ENCODE results near the gene P2RY2.
"Not testable (repeated sequence)": the region's sequence is repeated elsewhere in the genome, so short reads cannot be mapped to it uniquely, and the experiment has no call there.

The P2RY2 gene

GRCh38 chr11:73187854-73188253, 30.2 kb upstream of the P2RY2 start:
- no peak for DNase-seq (ENCODE audit: low read depth in 2 of 3, low spot score in 2 of 3)

DNA sequence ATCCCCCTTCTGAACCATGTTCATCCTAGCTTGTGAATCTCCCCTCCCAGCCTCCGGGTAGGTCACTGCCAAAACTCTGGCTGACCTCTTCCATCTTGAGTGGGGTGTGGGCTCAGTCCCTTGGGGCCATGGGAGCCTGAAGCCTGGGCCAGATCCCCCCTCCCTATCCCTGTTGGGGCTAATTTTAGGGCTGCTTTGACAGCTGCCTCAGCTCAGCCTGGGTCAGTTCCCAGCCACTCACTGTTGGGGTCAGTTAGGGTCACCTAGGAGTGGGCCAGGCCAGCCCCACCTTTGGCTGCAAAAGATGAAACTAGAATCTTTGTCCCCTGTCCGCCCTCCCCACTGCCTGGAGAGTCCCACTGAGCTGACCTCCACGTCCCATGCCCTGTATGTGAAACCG, 29.8 kb upstream of the P2RY2 start:
- DNase-seq (ENCODE audit: low read depth in 2 of 3, low spot score in 2 of 3), result no peak

DNA sequence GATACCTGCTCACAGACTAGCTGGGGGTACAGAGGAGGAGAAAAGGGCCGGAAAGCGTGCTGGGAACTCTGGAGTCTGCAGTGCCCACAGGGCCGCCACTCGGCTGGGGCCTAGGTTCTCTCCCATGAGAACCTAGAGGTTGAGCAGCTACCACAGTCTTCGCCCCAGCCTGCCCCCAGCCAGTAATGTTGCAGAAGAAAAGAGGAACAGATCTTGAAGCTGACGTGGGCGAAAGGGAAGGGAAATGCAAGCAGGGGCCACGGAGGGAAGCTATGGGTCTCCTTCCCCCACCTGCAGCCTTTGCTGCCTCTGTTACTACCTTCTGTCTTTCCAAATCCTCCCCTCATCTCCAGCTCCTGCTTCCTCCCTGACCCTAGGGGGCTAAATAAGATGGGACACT, 28.8 kb upstream of the P2RY2 start:
- DNase-seq (ENCODE audit: low read depth in 2 of 3, low spot score in 2 of 3), result no peak

- no peak for DNase-seq (ENCODE audit: low read depth in 2 of 3, low spot score in 2 of 3)
Observed at GRCh38 chr11:73189723-73190556, 28.1 kb upstream of the P2RY2 start.

- DNase-seq (ENCODE audit: low read depth in 2 of 3, low spot score in 2 of 3), result no peak
Observed at GRCh38 chr11:73190557-73190885, 27.6 kb upstream of the P2RY2 start.

DNA sequence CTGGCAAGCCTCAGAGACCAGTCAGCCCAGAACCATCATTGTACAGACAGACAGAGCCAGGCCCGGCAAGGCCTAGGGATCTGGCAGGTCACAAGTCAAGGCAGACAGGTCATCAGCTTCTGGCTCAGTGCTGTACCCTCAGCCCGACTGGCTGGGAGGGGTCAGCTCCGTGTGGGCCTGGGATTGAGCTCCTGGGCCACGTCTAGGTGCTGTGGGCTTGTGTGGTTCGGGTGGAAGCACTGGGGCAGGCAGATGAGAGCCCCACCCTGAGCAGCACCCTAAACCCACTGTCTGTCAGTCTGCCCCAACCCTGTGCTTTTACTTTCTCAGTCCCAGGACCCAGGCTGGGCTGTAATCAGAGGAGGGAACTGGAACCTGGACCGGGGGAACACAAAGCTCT, 26.9 kb upstream of the P2RY2 start:
- DNase-seq (ENCODE audit: low read depth in 2 of 3, low spot score in 2 of 3), result no peak

DNA sequence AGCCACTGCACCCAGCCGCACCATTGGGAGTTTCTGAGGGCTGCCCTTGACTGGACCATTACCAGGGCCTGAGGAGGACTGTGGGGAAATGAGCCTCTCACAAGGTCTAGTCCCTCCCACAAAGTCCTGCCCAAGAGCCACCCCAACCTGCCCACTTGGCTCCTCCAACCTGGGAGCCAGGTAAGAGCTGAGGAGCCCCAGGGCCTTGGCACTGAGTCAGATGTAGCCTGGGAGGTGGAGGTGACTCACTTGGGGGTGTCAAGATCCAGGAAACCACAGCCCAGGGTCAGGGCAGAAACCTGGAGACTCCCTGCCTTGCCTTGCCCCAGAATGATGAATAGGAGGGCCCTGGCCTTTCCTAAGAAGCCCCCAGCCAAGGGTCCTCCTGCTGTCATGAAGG, 25.8 kb upstream of the P2RY2 start:
- no peak for DNase-seq (ENCODE audit: low read depth in 2 of 3, low spot score in 2 of 3)

DNA sequence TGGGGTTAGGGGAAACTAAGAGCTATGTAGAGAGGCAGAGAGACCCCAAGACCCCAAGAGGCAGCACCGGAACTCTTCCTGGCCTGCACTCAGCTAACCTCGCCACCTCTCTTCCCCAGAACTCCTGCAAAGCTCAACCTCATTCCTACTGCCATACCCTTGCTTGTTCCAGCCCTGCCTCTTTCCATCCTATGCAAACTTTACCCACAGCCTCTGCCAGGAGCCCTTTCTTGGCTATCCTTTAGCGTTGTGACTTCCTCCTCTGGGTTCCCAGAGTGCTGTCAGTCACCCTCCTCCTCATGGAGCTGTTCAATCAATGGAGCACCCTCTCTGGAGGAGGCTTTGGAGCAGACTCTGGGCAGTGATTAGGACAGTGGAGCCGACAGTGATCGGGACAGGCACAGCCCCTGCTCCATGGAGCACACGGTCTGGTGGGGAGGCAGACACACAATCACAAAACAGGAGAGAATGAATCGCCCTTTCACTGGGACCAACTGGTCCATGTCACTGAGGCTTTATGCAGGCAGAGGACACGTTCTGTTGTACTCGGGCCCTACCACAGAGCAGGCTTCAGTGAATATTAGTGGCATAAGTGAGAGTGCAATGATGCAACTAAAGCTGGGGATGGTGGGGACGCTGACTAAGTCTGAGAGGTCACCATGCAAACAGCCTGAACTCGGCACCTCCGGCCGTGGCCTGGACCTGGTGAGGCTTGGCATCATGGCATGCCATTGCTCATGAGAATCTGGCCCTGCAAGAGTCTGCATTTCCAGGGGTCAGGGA, 24.6 kb upstream of the P2RY2 start:
- DNase-seq (ENCODE audit: low read depth in 2 of 3, low spot score in 2 of 3), result no peak

- DNase-seq (ENCODE audit: low read depth in 2 of 3, low spot score in 2 of 3), result no peak
Observed at GRCh38 chr11:73194034-73194507, 24.0 kb upstream of the P2RY2 start.

DNA sequence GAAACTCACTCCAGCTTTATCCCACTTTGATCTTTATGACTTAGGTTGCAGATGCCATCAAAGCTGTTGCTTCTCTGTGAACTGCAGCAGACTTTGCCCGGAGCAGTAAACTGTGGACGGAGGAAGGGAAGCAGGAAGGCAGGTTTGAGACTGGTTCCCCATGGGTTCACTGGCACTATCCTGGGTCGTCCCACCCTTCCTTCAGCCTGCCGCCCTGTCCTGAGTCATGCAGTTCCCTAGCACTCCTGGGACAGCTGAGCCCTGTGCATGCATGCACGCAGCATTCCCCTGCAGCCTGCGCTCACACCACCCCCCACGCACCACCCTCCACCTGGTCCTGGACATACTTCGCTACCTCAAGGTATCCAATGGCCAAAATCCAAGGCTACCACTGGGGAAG, 23.5 kb upstream of the P2RY2 start:
- DNase-seq (ENCODE audit: low read depth in 2 of 3, low spot score in 2 of 3), result no peak

DNA sequence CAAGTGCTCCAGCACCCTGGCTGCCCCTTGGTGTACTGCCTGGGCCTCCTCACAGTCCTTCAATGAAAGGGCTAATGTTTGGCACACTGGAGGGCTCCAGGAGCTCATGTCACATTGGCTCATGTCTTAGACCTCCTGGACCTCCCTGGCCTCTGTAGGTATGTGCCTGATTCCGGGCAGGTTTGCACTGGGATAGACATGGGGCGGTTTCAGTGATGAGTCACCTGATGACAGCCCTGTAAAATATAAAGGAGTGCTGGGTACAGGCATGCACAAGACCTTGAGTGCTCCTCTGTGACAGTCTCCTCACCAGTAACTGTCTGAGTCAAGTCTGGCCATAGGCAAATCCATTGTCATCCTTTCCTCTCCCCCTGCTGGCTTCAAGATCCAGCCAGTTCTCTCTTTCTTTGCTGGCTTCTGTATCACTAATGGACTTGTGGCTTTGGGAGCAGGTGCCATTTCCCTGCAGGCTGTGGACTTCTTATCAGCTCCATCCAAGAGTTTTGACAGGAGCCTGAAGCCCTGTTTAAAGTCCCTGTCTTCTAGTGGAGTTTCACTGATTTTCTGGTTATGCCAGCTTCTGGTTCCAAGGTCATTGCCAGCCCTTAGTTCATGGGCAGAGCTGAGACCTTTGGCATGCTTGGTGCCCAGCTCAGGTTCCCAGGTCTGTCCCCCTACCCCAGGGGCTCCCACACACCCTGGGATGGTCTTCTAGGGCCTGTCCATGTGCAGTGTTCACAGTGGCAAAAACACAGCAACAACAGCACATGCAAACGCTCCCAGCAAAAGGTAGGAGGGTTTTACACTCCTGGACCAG, 22.7 kb upstream of the P2RY2 start:
- no peak for DNase-seq (ENCODE audit: low read depth in 2 of 3, low spot score in 2 of 3)

GRCh38 chr11:73196576-73196975, 21.5 kb upstream of the P2RY2 start:
- no peak for DNase-seq (ENCODE audit: low read depth in 2 of 3, low spot score in 2 of 3)

DNA sequence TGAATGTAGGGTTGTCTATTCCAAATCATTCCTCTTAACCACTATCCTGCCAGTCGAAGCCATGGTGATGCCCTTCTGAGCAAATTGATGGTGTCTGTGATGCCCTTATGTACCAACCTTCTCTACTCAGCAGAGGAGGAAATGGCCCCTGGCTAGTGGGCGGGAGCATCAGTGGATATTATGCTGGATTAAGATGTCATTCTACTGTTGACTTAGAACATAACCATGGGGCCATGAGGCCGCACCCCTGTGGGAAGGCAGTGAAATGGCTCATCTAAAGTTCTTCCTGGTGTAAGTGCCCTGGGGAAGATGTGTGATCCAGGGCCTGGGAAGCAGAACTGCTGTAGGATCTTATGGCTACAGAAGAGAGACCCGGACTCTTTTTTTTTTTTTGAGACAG, 20.7 kb upstream of the P2RY2 start:
- no peak for DNase-seq (ENCODE audit: low read depth in 2 of 3, low spot score in 2 of 3)

- DNase-seq (ENCODE audit: low read depth in 2 of 3, low spot score in 2 of 3), result not testable (repeated sequence)
Observed at GRCh38 chr11:73197787-73198186, 20.3 kb upstream of the P2RY2 start.

GRCh38 chr11:73198677-73199076, 19.4 kb upstream of the P2RY2 start:
- DNase-seq (ENCODE audit: low read depth in 2 of 3, low spot score in 2 of 3), result no peak

DNA sequence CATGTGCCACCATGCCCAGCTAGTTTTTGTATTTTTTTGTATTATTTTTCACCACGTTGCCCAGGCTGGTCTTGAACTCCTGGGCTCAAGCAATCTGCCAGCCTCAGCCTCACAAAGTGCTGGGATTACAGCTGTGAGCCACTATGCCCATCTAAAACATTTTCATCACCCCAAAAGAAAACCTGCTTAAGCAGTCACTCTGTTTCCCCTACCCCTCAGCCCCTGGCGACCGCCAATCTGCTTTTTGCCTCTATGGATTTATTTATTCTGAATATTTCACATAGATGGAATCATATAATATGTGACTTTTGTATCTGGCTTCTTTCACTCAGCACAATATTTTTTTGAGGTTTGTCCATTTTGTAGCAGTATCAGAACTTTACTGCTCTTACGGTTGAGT, 18.6 kb upstream of the P2RY2 start:
- no peak for DNase-seq (ENCODE audit: low read depth in 2 of 3, low spot score in 2 of 3)

DNA sequence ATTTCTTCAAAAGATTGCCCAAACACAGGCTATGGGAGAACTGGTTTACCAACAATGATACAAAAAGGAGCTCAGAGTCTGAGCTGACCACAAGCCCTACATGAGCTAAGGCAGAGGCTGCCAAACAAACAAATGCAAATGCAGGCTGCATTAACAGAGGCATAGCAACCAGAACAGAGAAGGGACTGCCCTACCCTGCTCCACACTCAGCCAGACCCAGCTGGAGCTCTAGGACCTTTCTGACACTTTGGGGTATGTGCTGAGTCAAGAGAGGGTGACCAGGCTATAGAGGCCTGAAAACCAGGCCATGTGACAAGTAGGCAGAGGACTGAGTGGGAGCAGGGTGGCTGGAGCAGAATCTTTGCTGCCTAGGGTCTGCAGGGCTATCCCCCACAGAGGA, 17.8 kb upstream of the P2RY2 start:
- DNase-seq (ENCODE audit: low read depth in 2 of 3, low spot score in 2 of 3), result no peak

GRCh38 chr11:73201249-73201648, 16.8 kb upstream of the P2RY2 start:
- DNase-seq (ENCODE audit: low read depth in 2 of 3, low spot score in 2 of 3), result no peak

- DNase-seq (ENCODE audit: low read depth in 2 of 3, low spot score in 2 of 3), result no peak
Observed at GRCh38 chr11:73201888-73202780, 15.9 kb upstream of the P2RY2 start.

DNA sequence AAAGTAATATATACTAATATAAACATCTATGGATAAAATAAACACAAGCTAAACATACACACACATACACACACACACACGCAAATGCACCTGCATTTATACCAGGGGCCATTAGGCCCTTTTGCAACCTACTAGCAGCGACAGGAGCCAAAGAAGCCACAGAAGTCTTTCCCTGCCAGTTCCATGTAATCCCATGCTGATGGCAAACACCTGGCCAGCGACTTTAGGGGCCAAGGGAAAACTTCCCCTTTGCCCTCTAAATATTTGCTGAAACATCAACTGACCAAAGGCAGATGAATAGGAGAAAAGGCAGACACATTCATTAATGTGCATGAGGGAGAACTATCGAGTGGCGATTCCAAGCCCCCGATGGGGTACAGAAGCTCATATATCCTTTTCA, 14.8 kb upstream of the P2RY2 start:
- DNase-seq (ENCODE audit: low read depth in 2 of 3, low spot score in 2 of 3), result no peak

- no peak for DNase-seq (ENCODE audit: low read depth in 2 of 3, low spot score in 2 of 3)
Observed at GRCh38 chr11:73203790-73204189, 14.3 kb upstream of the P2RY2 start.
